Measurements from ENCODE around the gene RICTOR. TPM values are rescaled to one million over a fixed set of nuclear protein-coding genes. Genes with fewer than 3 reads are reported as not detected.

Gene RICTOR
- total RNA-seq, 1 donor from 2014 or later = 35.3 TPM

- H3K9me3 Mint-ChIP-seq (ENCODE audit: unreplicated experiment) = no peaks in the 10 kb centered on the region
- peaks cover 14% of the 10 kb centered on the region for H3K36me3 Mint-ChIP-seq (ENCODE audit: low read depth, unreplicated experiment)
- no peaks in the 10 kb centered on the region for H3K4me1 Mint-ChIP-seq (ENCODE audit: unreplicated experiment)
- TF ChIP-seq CTCF (IDR thresholded peaks at IDR 0.05; ENCODE audit: unreplicated experiment) = no peak
- H3K4me3 Mint-ChIP-seq (ENCODE audit: unreplicated experiment) = no peak overlapping the region
- no peak for DNase-seq (ENCODE audit: low spot score)
- no peaks in the 10 kb centered on the region for H3K27me3 Mint-ChIP-seq (ENCODE audit: unreplicated experiment)
- H3K27ac Mint-ChIP-seq (ENCODE audit: unreplicated experiment) = no peak overlapping the region
These were observed 142.5 kb downstream of the RICTOR start for GRCh38 chr5:38931731-38932130.

GRCh38 chr5:38929838-38930237 is 144.4 kb downstream of the RICTOR start:
- Mint-ChIP-seq H3K27ac (ENCODE audit: unreplicated experiment) (no peak overlapping the region), H3K4me1 (ENCODE audit: unreplicated experiment) (no peaks in the 10 kb centered on the region), H3K9me3 (ENCODE audit: unreplicated experiment) (no peaks in the 10 kb centered on the region), H3K36me3 (ENCODE audit: low read depth, unreplicated experiment) (peaks cover 24% of the 10 kb centered on the region), H3K4me3 (ENCODE audit: unreplicated experiment) (no peak overlapping the region), H3K27me3 (ENCODE audit: unreplicated experiment) (no peaks in the 10 kb centered on the region)
- no peak for TF ChIP-seq CTCF (IDR thresholded peaks at IDR 0.05; ENCODE audit: unreplicated experiment)
- no peak for DNase-seq (ENCODE audit: low spot score)

GRCh38 chr5:38927470-38927869 is 146.7 kb downstream of the RICTOR start:
- Mint-ChIP-seq H3K4me3 (ENCODE audit: unreplicated experiment) (no peak overlapping the region), H3K4me1 (ENCODE audit: unreplicated experiment) (peaks cover 7% of the 10 kb centered on the region), H3K9me3 (ENCODE audit: unreplicated experiment) (no peaks in the 10 kb centered on the region), H3K27me3 (ENCODE audit: unreplicated experiment) (no peaks in the 10 kb centered on the region), H3K36me3 (ENCODE audit: low read depth, unreplicated experiment) (peaks cover 18% of the 10 kb centered on the region), H3K27ac (ENCODE audit: unreplicated experiment) (no peak overlapping the region)
- TF ChIP-seq CTCF (IDR thresholded peaks at IDR 0.05; ENCODE audit: unreplicated experiment) = no peak
- DNase-seq (ENCODE audit: low spot score) = no peak

GRCh38 chr5:38926121-38926520 is 148.1 kb downstream of the RICTOR start:
- Mint-ChIP-seq H3K36me3 (ENCODE audit: low read depth, unreplicated experiment) (peaks cover 18% of the 10 kb centered on the region), H3K4me3 (ENCODE audit: unreplicated experiment) (no peak overlapping the region), H3K9me3 (ENCODE audit: unreplicated experiment) (no peaks in the 10 kb centered on the region), H3K27ac (ENCODE audit: unreplicated experiment) (no peak overlapping the region), H3K4me1 (ENCODE audit: unreplicated experiment) (peaks cover 7% of the 10 kb centered on the region), H3K27me3 (ENCODE audit: unreplicated experiment) (no peaks in the 10 kb centered on the region)
- no peak for DNase-seq (ENCODE audit: low spot score)
- TF ChIP-seq CTCF (IDR thresholded peaks at IDR 0.05; ENCODE audit: unreplicated experiment) = no peak

- Mint-ChIP-seq H3K4me3 (ENCODE audit: unreplicated experiment) (no peak overlapping the region), H3K27ac (ENCODE audit: unreplicated experiment) (no peak overlapping the region), H3K36me3 (ENCODE audit: low read depth, unreplicated experiment) (peaks cover 18% of the 10 kb centered on the region), H3K4me1 (ENCODE audit: unreplicated experiment) (peaks cover 7% of the 10 kb centered on the region), H3K27me3 (ENCODE audit: unreplicated experiment) (no peaks in the 10 kb centered on the region), H3K9me3 (ENCODE audit: unreplicated experiment) (no peaks in the 10 kb centered on the region)
- DNase-seq (ENCODE audit: low spot score) = no peak
- no peak for TF ChIP-seq CTCF (IDR thresholded peaks at IDR 0.05; ENCODE audit: unreplicated experiment)
These were observed 148.9 kb downstream of the RICTOR start for GRCh38 chr5:38925154-38925925.

Data from endothelial cell (in vitro differentiated cells).